ENCODE data around the gene RPL22.

The RPL22 gene

GRCh38 chr1:6145396-6145750, 54.0 kb downstream of the RPL22 start:
- no peak for TF ChIP-seq CTCF (conservative IDR thresholded peaks at IDR 0.05; ENCODE audit: low read depth, low read length)
- DNase-seq (ENCODE audit: low read depth), result no peak

GRCh38 chr1:6144647-6145395, 54.6 kb downstream of the RPL22 start:
- DNase-seq (ENCODE audit: low read depth), result no peak
- H3K4me3 ChIP-seq (ENCODE audit: low read depth, low read length), result no peak overlapping the region
- TF ChIP-seq CTCF (conservative IDR thresholded peaks at IDR 0.05; ENCODE audit: low read depth, low read length), result no peak

More at GRCh38 chr1:6145396-6145750, 54.0 kb downstream of the RPL22 start:
- no peak overlapping the region for H3K4me3 ChIP-seq (ENCODE audit: low read depth, low read length)

DNA sequence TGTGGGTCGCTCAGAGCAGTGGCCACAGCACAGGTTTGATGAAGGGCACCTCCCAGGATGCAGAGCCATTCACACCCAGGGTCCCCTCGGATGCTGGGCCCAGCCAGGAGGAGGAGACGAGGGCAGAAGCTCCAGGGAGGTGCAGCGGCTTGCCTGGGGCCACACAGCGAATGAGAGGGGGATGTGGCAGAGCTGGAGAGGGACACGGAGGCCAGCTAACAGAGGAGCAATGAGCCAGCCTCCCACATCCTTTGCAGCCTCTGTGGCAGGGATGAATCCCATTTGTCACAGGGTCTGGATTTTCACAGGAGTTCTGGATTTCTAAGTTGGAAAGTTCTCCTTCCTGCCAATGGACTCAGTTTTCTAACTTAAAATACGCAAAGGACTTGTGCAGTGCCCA, 55.2 kb downstream of the RPL22 start:
- no peak for TF ChIP-seq CTCF (conservative IDR thresholded peaks at IDR 0.05; ENCODE audit: low read depth, low read length)
- no peak overlapping the region for H3K4me3 ChIP-seq (ENCODE audit: low read depth, low read length)
- DNase-seq (ENCODE audit: low read depth), result no peak

GRCh38 chr1:6143395-6143794, 56.0 kb downstream of the RPL22 start:
- peak; percentile 28 for DNase-seq (ENCODE audit: low read depth)
- TF ChIP-seq CTCF (conservative IDR thresholded peaks at IDR 0.05; ENCODE audit: low read depth, low read length), result no peak
- no peak overlapping the region for H3K4me3 ChIP-seq (ENCODE audit: low read depth, low read length)

DNA sequence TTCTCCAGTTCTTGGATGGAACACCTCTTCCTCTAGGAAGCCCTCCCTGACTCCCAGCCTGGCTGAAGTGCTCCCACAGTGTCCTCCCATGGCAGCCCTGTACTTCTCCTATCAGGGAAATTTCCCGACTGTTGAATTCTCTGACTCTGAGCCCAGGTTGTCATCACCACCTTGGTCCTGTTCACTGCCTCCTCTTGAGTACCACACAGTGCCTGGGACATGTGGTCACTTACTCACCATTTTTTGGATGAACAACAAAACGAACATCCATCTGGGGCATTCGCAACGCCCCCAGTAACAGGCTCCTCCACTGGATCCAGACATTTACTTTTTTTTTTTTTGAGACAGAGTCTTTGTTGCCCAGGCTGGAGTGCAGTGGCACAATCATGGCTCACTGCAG, 56.7 kb downstream of the RPL22 start:
- no peak for TF ChIP-seq CTCF (conservative IDR thresholded peaks at IDR 0.05; ENCODE audit: low read depth, low read length)
- H3K4me3 ChIP-seq (ENCODE audit: low read depth, low read length), result no peak overlapping the region
- DNase-seq (ENCODE audit: low read depth), result no peak

DNA sequence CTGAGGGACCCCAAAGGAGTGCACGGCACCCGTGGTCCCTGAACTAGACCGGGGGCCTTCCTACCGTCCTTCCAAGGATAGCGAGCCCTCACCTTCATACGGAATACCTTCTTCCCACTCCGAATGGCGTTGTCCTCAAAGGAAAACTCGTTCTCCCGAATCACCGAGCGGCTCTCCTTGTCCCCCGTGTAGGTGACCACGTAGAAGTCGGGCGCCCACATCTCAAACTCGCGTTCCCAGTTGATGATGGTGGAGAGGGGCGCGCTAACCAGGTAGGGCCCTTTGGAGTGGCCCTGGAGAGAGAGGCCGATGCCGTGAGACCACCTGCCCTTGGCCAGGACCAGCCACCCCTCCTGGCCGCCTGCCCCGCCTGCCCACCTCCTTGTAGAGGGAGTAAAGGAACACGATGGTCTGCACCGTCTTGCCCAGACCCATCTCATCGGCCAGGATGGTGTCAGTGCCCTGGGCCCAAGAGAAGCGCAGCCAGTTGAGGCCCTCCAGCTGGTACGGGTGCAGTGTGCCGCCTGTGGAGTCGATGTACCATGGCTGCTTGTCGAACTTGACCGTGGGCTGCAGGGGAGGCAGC, 57.3 kb downstream of the RPL22 start:
- TF ChIP-seq CTCF (conservative IDR thresholded peaks at IDR 0.05; ENCODE audit: low read depth, low read length), result no peak
- no peak overlapping the region for H3K4me3 ChIP-seq (ENCODE audit: low read depth, low read length)
- DNase-seq (ENCODE audit: low read depth), result no peak

DNA sequence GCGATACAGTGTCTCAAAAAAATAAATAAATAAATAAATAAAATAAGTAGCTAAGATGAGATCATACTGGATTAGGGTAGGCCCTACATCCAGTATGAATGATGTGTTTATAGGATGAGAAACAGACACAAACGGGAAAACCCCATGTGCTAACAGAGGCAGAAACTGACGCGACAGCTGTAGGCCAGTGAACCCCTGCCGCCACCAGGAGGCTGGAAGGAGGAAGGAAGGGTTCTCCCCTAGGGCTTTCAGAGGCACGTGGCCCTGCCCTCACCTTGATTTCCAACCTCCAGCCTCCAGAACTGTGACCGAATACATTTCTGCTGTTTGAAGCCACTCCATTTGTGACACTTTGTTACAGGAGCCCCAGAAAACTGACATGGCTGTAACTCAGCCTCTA, 57.8 kb downstream of the RPL22 start:
- peak; percentile 16 for DNase-seq (ENCODE audit: low read depth)
- peak; percentile 33 for TF ChIP-seq CTCF (conservative IDR thresholded peaks at IDR 0.05; ENCODE audit: low read depth, low read length)

More for the DNA sequence above, 57.8 kb downstream of the RPL22 start:
- H3K4me3 ChIP-seq (ENCODE audit: low read depth, low read length), result no peak overlapping the region

Measured in choroid plexus epithelial cell (primary cell).